Measurements from ENCODE around the gene KIF5C.

GRCh38 chr2:148829618-148830017 lies 45.4 kb upstream of the KIF5C start:
- no peak for TF ChIP-seq EZH2phosphoT487 (IDR thresholded peaks at IDR 0.05; ENCODE audit: insufficient read depth, low read depth)
- TF ChIP-seq EZH2 (IDR thresholded peaks at IDR 0.05; ENCODE audit: insufficient read depth, poor library complexity, severe bottlenecking): no peak

Measured in GM23248 (cell line).